ENCODE results near the gene SLC6A11.

Gene SLC6A11

GRCh38 chr3:10901296-10901945, 85.4 kb downstream of the SLC6A11 start:
- H3K4me3 ChIP-seq (ENCODE audit: low read depth, low read length): no peak overlapping the region
- TF ChIP-seq, protein P1, sequence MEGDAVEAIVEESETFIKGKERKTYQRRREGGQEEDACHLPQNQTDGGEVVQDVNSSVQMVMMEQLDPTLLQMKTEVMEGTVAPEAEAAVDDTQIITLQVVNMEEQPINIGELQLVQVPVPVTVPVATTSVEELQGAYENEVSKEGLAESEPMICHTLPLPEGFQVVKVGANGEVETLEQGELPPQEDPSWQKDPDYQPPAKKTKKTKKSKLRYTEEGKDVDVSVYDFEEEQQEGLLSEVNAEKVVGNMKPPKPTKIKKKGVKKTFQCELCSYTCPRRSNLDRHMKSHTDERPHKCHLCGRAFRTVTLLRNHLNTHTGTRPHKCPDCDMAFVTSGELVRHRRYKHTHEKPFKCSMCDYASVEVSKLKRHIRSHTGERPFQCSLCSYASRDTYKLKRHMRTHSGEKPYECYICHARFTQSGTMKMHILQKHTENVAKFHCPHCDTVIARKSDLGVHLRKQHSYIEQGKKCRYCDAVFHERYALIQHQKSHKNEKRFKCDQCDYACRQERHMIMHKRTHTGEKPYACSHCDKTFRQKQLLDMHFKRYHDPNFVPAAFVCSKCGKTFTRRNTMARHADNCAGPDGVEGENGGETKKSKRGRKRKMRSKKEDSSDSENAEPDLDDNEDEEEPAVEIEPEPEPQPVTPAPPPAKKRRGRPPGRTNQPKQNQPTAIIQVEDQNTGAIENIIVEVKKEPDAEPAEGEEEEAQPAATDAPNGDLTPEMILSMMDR (IDR thresholded peaks at IDR 0.05; ENCODE audit: borderline replicate concordance, insufficient read depth, low read depth, low read length): no peak

- TF ChIP-seq, protein P1 (IDR thresholded peaks at IDR 0.05; ENCODE audit: borderline replicate concordance, insufficient read depth, low read depth, low read length): no peak
- no peak overlapping the region for H3K4me3 ChIP-seq (ENCODE audit: low read depth, low read length)
Measured at GRCh38 chr3:10907262-10907661, 91.2 kb downstream of the SLC6A11 start.

DNA sequence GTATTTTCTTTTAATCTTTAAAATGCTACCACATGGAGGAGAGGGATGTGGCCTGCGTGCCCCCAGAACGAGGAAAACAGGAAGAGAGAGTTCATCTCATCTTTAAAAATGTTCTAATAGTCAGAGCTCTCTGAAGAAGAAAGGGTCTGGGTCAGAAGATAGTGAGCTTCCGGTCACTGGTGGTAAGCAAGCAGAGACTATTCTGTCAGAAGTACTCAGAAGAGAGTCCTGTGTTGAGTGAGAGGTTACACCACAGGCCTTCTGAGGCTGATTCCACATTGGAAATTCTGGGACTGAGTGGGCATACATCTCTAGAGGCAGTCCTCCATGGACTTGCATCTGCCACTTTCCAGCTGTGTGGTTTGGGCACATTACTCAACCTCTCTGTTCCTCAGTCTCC, 94.3 kb downstream of the SLC6A11 start:
- TF ChIP-seq, protein P1 (IDR thresholded peaks at IDR 0.05; ENCODE audit: borderline replicate concordance, insufficient read depth, low read depth, low read length): no peak
- no peak overlapping the region for H3K4me3 ChIP-seq (ENCODE audit: low read depth, low read length)

DNA sequence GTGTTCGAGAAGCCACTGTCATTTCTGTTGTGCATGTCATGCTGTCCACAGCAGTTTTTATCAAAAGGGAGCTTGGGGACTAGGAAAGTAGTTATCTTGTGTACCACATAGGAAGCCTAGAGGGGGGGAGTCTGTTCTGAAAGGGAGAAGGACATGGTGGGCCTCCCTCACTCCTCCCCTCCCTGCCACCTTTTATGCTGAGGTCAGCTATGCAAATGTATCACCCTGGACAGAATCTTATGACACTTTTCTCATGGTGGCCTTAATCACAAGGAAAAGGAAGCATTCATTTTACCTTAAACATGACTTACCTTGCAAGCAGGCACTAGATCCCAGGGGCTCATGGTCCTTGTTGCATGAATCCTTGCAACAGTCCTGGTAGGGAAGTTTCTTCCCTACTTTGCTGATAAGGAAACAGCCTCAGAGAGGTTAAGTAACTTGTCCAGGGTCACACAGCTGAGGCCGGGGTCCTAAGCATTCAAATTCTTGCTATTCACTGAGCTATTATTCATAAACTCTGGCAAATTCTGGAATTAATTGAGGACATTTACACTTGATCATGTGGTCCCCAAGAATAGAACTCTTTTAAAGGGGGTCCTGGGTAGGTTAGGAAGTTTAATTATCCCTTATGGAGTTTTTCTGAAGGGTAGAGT, 95.4 kb downstream of the SLC6A11 start:
- TF ChIP-seq, protein P1 (IDR thresholded peaks at IDR 0.05; ENCODE audit: borderline replicate concordance, insufficient read depth, low read depth, low read length): no peak
- H3K4me3 ChIP-seq (ENCODE audit: low read depth, low read length): no peak overlapping the region

DNA sequence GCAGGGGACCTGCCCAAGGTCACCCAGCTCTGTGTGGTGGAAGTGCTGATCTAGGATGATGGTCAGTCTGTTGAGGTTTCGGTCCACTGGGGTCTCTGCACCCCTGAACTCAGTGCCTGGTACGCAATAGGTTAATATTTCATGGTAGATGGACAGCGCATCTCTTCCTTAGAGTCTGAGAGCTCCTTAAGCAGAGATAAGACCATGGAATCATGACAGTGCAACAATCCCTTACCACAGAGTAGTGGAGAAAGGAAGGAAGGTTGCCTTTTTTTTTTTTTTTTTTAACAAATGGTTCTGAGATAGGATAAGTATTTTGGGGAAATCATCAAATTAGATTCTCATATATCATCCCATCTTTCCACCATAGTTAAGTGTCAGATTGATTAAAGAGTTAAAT, 96.8 kb downstream of the SLC6A11 start:
- H3K4me3 ChIP-seq (ENCODE audit: low read depth, low read length): no peak overlapping the region
- TF ChIP-seq, protein P1 (IDR thresholded peaks at IDR 0.05; ENCODE audit: borderline replicate concordance, insufficient read depth, low read depth, low read length): no peak

- H3K4me3 ChIP-seq (ENCODE audit: low read depth, low read length): no peak overlapping the region
Measured at GRCh38 chr3:10915376-10915775, 99.3 kb downstream of the SLC6A11 start.

More at GRCh38 chr3:10915376-10915775, 99.3 kb downstream of the SLC6A11 start:
- TF ChIP-seq, protein P1 (IDR thresholded peaks at IDR 0.05; ENCODE audit: borderline replicate concordance, insufficient read depth, low read depth, low read length): no peak
